Spleen (tissue), 7 donors: ENCODE data around the gene ZNF292.

Experiments used
- POLR2A ChIP-seq, 3 donors: fragments of 450-650 bp; IDR thresholded peaks; one replicate each; pipeline ENCODE4 v1.5.1; 2017; ENCODE audit warnings: antibody characterized with exemption in 3 of 3, mild to moderate bottlenecking in 1 of 3
- TF ChIP-seq, protein P1 (sequence below), 11 experiments: fragments of 200-600 bp in 7 of 11; fragments of 450-650 bp in 4 of 11; sonication (generic) in 4 of 11; IDR thresholded peaks in 8 of 11; conservative IDR thresholded peaks in 3 of 11; 1 replicate in 7 of 11; 2 replicates in 4 of 11; pipeline versions ENCODE4 v1.4.0 to v1.8.0; 2016 to 2021; ENCODE audit warnings: antibody characterized with exemption in 11 of 11, inconsistent platforms in 4 of 11, mild to moderate bottlenecking in 1 of 11
- donor health status: DM: no; HTN: no; CAD: no; lungs with moderate emphysema.
- donor health status: DM: no; HTN: no; CAD: no.
- donor health status: DM: no; HTN: no; CAD: no.

DNA sequence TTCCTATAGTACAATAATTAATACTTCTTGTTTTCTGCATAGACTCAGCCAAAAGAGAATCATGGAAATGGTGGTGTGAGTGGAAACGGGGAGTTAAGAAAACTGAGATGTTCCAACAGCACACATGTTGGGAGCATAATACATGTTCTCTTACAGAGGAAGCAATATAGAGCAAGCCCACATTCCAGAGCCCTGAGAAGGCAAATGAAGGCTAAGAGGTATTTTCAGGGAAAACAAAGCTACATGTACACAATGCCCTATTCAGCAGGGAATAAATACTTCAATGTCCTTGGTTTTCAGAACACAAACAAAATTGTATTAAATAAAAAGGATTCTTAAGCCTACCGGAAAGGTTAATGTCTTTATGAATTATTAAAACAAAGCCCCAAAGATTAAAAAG lies 131.9 kb downstream of the ZNF292 start:
- TF ChIP-seq, protein P1, sequence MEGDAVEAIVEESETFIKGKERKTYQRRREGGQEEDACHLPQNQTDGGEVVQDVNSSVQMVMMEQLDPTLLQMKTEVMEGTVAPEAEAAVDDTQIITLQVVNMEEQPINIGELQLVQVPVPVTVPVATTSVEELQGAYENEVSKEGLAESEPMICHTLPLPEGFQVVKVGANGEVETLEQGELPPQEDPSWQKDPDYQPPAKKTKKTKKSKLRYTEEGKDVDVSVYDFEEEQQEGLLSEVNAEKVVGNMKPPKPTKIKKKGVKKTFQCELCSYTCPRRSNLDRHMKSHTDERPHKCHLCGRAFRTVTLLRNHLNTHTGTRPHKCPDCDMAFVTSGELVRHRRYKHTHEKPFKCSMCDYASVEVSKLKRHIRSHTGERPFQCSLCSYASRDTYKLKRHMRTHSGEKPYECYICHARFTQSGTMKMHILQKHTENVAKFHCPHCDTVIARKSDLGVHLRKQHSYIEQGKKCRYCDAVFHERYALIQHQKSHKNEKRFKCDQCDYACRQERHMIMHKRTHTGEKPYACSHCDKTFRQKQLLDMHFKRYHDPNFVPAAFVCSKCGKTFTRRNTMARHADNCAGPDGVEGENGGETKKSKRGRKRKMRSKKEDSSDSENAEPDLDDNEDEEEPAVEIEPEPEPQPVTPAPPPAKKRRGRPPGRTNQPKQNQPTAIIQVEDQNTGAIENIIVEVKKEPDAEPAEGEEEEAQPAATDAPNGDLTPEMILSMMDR (IDR thresholded peaks at IDR 0.05 in 8 of 11, conservative IDR thresholded peaks at IDR 0.05 in 3 of 11), result no peak
- TF ChIP-seq POLR2A (IDR thresholded peaks at IDR 0.05), result no peak
